PFSK-1 (cell line): Measurements from ENCODE around the gene SST.

Experiments used
- POLR2AphosphoS5 ChIP-seq: IDR thresholded peaks from 2 replicates; pipeline ENCODE4 v1.6.1; 2012; ENCODE audit warnings: low read depth, mild to moderate bottlenecking, control low read depth, low read length, moderate library complexity
- SIN3A ChIP-seq: IDR thresholded peaks from 2 replicates; pipeline ENCODE4 v1.6.1; 2012; ENCODE audit warnings: mild to moderate bottlenecking, low read length, moderate library complexity, borderline replicate concordance; ENCODE audit not compliant: insufficient read depth
- TF ChIP-seq, protein P1 (sequence below), 2 experiments: IDR thresholded peaks; 2 replicates each; pipeline versions ENCODE4 v1.6.1 to v1.8.0; 2011 to 2012; ENCODE audit warnings: low read depth in 2 of 2, low read length in 2 of 2, control low read depth in 1 of 2, inconsistent platforms in 1 of 2, mild to moderate bottlenecking in 1 of 2, moderate library complexity in 1 of 2; ENCODE audit not compliant: insufficient read depth in 1 of 2

DNA sequence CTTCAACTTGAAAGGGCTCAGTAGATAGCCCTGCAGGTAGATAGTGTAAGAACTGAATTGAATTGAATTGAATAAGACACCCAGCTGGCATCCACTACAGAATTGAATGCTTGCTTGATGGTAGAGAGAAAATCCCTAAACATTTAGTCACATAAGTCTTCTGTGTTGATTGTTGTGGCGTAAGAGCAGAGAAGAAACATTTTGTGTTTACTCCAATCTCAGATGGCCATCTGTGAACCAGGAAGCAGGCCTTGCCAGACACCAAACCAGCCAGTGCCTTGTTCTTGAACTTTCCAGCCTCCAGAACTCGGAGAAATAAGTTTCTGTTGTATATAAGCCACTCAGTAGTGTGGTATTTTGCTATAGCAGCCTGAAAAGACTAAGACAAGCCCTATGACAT lies 43.6 kb downstream of the SST start:
- TF ChIP-seq, protein P1, sequence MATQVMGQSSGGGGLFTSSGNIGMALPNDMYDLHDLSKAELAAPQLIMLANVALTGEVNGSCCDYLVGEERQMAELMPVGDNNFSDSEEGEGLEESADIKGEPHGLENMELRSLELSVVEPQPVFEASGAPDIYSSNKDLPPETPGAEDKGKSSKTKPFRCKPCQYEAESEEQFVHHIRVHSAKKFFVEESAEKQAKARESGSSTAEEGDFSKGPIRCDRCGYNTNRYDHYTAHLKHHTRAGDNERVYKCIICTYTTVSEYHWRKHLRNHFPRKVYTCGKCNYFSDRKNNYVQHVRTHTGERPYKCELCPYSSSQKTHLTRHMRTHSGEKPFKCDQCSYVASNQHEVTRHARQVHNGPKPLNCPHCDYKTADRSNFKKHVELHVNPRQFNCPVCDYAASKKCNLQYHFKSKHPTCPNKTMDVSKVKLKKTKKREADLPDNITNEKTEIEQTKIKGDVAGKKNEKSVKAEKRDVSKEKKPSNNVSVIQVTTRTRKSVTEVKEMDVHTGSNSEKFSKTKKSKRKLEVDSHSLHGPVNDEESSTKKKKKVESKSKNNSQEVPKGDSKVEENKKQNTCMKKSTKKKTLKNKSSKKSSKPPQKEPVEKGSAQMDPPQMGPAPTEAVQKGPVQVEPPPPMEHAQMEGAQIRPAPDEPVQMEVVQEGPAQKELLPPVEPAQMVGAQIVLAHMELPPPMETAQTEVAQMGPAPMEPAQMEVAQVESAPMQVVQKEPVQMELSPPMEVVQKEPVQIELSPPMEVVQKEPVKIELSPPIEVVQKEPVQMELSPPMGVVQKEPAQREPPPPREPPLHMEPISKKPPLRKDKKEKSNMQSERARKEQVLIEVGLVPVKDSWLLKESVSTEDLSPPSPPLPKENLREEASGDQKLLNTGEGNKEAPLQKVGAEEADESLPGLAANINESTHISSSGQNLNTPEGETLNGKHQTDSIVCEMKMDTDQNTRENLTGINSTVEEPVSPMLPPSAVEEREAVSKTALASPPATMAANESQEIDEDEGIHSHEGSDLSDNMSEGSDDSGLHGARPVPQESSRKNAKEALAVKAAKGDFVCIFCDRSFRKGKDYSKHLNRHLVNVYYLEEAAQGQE (IDR thresholded peaks at IDR 0.05; ENCODE audit: insufficient read depth in 1 of 2, low read depth in 2 of 2, low read length in 2 of 2), result no peak
- TF ChIP-seq POLR2AphosphoS5, result no peak
- TF ChIP-seq SIN3A, result no peak
